Astrocyte of the spinal cord (primary cell): Measurements from ENCODE around the gene CLDN22.

Experiments used
- DNase-seq: peaks from one replicate; pipeline ENCODE4 v3.0.0; 2011; ENCODE audit warnings: low read depth, low spot score
- H3K4me3 ChIP-seq: 2 replicates; pipeline ENCODE4 v1.5.1; 2011; ENCODE audit warnings: low read depth, mild to moderate bottlenecking, low read length, moderate library complexity
- in situ Hi-C: cut with HindIII; loops from 2 replicates; pipeline ENCODE4 v1.10.0; 2017; ENCODE audit warnings: low sequenced_read_pairs
- TF ChIP-seq, protein P1 (sequence below): IDR thresholded peaks from 2 replicates; pipeline ENCODE4 v1.5.1; 2012; ENCODE audit warnings: low read depth, mild to moderate bottlenecking, low read length, inconsistent platforms

Gene CLDN22

DNA sequence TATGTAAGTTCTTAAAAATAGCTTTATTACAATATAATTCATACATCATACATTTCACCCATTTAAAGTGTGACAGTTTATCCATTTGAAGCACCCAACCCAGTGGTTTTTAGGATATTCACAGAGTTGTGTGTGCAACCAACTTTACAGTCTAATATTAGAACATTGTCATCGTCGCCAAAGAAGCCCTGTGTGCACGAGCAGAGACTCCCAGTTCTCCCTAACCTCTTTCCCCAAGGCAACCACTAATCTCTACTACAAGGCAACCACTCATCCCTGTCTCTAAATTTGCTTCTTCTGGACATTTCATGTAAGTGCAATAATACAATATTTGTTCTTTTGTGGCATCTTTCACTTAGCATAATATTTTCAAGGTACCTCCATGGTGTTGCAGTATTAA, 47.7 kb downstream of the CLDN22 start:
- in situ Hi-C loops, result loop anchor here (25.0 kb wide), 1 partner anchor 335 kb away; no protein-coding TSS in a partner anchor
- H3K4me3 ChIP-seq, result no peak overlapping the region
- TF ChIP-seq, protein P1, sequence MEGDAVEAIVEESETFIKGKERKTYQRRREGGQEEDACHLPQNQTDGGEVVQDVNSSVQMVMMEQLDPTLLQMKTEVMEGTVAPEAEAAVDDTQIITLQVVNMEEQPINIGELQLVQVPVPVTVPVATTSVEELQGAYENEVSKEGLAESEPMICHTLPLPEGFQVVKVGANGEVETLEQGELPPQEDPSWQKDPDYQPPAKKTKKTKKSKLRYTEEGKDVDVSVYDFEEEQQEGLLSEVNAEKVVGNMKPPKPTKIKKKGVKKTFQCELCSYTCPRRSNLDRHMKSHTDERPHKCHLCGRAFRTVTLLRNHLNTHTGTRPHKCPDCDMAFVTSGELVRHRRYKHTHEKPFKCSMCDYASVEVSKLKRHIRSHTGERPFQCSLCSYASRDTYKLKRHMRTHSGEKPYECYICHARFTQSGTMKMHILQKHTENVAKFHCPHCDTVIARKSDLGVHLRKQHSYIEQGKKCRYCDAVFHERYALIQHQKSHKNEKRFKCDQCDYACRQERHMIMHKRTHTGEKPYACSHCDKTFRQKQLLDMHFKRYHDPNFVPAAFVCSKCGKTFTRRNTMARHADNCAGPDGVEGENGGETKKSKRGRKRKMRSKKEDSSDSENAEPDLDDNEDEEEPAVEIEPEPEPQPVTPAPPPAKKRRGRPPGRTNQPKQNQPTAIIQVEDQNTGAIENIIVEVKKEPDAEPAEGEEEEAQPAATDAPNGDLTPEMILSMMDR, result no peak
- DNase-seq, result no peak

DNA sequence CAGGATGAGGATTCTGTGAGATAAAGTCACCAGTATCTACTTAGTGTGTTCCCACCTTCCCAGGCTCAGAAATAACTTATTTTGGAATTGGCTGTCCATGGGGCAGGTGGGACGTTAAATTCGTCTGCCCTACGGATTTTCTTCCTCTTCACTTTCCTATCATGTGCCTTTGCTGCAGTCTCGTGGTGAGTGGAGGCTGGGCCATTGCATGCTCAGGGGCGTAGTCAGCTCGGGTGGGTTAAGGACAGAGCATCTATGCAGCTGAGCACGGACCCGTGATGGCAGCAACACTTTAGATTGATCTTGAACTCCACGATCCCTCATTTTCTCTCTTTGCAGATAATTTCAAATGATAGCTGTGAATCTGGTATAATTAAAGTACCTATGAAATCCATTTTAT, 51.5 kb downstream of the CLDN22 start:
- no peak for DNase-seq
- TF ChIP-seq, protein P1, result no peak
- no peak overlapping the region for H3K4me3 ChIP-seq
- in situ Hi-C loops, result loop anchor here (25.0 kb wide), 1 partner anchor 331 kb away; no protein-coding TSS in a partner anchor
